PFSK-1 (cell line): Measurements from ENCODE around the gene PRH2.

Experiments used
- POLR2AphosphoS5 ChIP-seq: IDR thresholded peaks from 2 replicates; pipeline ENCODE4 v1.6.1; 2012; ENCODE audit warnings: low read depth, mild to moderate bottlenecking, control low read depth, low read length, moderate library complexity
- TAF1 ChIP-seq: IDR thresholded peaks from 2 replicates; pipeline ENCODE4 v1.6.1; 2012; ENCODE audit warnings: low read length, control low read depth, borderline replicate concordance; ENCODE audit not compliant: insufficient read depth

DNA sequence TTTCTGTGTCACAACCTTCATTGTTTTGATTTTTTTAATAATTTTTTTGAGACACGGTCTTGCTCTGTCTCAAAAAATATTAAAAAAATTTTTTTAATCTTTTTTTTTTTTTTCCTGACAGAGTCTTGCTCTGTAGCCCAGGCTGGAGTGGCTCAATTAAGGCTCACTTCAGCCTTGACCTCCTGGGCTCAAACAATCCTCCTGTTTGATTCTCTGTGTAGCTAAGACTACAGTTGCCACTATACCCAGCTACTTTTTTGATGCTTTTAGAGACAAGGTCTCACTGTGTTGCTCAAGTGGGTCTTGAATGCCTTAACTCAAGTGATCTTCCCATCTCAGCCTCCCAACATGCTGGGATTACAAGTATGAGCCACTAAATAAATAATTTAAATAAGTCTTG, 9.2 kb upstream of the PRH2 start:
- no peak for TF ChIP-seq TAF1
- TF ChIP-seq POLR2AphosphoS5: no peak
